ENCODE data around the gene TTC34.
"Not testable (repeated sequence)": the region's sequence is repeated elsewhere in the genome, so short reads cannot be mapped to it uniquely, and the experiment has no call there.

Gene TTC34

GRCh38 chr1:2752503-2752902 lies 49.0 kb downstream of the TTC34 start:
- DNase-seq (ENCODE audit: low spot score); in situ Hi-C loops (cut with MboI; ENCODE audit: low pct_unique_long_range_greater_than_20kb, low sequenced_read_pairs, unreplicated experiment): not testable (repeated sequence)

GRCh38 chr1:2751866-2752265 lies 49.6 kb downstream of the TTC34 start:
- DNase-seq (ENCODE audit: low spot score); in situ Hi-C loops (cut with MboI; ENCODE audit: low pct_unique_long_range_greater_than_20kb, low sequenced_read_pairs, unreplicated experiment): not testable (repeated sequence)

GRCh38 chr1:2750766-2751730 lies 50.4 kb downstream of the TTC34 start:
- in situ Hi-C loops (cut with MboI; ENCODE audit: low pct_unique_long_range_greater_than_20kb, low sequenced_read_pairs, unreplicated experiment); DNase-seq (ENCODE audit: low spot score): not testable (repeated sequence)

DNA sequence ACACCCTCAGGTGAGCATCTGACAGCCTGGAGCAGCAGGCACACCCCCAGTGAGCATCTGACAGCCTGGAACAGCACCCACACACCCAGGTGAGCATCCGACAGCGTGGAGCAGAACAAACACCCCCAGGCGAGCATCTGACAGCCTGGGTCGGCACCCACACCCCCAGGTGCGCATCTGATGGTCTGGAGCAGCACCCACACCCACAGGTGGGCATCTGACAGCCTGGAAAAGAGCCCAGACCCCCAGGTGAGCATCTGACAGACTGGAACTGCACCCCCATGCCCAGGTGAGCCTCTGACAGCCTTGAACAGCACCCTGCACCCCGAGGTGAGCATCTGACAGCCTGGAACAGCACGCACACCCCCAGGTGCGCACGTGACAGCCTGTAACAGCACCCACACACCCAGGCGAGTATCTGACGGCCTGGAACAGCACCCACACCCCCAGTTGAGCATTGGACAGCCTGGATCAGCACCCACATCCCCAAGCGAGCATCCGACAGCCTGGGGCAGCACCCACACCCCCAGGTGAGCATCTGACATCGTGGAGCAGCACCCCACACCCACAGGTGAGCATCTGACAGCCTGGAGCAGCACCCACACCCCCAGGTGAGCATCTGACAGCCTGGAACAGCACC lies 51.3 kb downstream of the TTC34 start:
- in situ Hi-C loops (cut with MboI; ENCODE audit: low pct_unique_long_range_greater_than_20kb, low sequenced_read_pairs, unreplicated experiment); DNase-seq (ENCODE audit: low spot score): not testable (repeated sequence)

GRCh38 chr1:2748626-2749025 lies 52.9 kb downstream of the TTC34 start:
- in situ Hi-C loops (cut with MboI; ENCODE audit: low pct_unique_long_range_greater_than_20kb, low sequenced_read_pairs, unreplicated experiment) = not testable (repeated sequence)

DNA sequence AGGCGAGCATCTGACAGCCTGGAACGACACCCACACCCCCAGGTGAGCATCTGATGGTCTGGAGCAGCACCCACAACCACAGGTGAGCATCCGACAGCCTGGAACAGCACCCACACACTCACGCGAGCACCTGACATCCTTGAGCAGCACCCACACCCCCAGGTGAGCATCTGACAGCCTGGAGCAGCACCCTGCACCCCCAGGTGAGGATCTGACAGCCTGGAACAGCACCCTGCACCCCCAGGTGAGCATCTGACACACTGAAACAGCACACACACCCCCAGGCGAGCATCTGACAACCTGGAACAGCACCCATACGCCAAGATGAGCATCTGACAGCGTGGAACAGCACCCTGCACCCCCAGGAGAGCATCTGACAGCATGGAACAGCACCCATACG lies 106.7 kb downstream of the TTC34 start:
- DNase-seq (ENCODE audit: low spot score); in situ Hi-C loops (cut with MboI; ENCODE audit: low pct_unique_long_range_greater_than_20kb, low sequenced_read_pairs, unreplicated experiment): not testable (repeated sequence)

More at GRCh38 chr1:2748626-2749025, 52.9 kb downstream of the TTC34 start:
- DNase-seq (ENCODE audit: low spot score) = not testable (repeated sequence)

DNA sequence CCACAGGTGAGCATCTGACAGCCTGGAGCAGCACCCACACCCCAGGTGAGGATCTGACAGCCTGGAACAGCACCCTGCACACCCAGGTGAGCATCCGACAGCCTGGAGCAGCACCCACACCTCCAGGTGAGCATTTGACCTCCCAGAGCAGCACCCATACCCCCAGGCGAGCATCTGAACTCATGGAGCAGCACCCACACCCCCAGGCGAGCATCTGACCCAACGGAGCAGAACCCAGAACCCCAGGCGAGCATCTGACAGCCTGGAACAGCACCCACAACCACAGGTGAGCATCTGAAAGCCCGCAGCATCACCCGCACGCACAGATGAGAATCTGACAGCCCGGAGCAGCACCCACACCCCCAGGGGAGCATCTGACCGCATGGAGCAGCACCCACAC lies 111.3 kb downstream of the TTC34 start:
- DNase-seq (ENCODE audit: low spot score); in situ Hi-C loops (cut with MboI; ENCODE audit: low pct_unique_long_range_greater_than_20kb, low sequenced_read_pairs, unreplicated experiment): not testable (repeated sequence)

- in situ Hi-C loops (cut with MboI; ENCODE audit: low pct_unique_long_range_greater_than_20kb, low sequenced_read_pairs, unreplicated experiment); DNase-seq (ENCODE audit: low spot score): not testable (repeated sequence)
Observed at GRCh38 chr1:2688336-2688665, 113.2 kb downstream of the TTC34 start.

- DNase-seq (ENCODE audit: low spot score); in situ Hi-C loops (cut with MboI; ENCODE audit: low pct_unique_long_range_greater_than_20kb, low sequenced_read_pairs, unreplicated experiment): not testable (repeated sequence)
Observed at GRCh38 chr1:2687638-2688335, 113.7 kb downstream of the TTC34 start.

- in situ Hi-C loops (cut with MboI; ENCODE audit: low pct_unique_long_range_greater_than_20kb, low sequenced_read_pairs, unreplicated experiment); DNase-seq (ENCODE audit: low spot score): not testable (repeated sequence)
Observed at GRCh38 chr1:2687174-2687591, 114.3 kb downstream of the TTC34 start.

DNA sequence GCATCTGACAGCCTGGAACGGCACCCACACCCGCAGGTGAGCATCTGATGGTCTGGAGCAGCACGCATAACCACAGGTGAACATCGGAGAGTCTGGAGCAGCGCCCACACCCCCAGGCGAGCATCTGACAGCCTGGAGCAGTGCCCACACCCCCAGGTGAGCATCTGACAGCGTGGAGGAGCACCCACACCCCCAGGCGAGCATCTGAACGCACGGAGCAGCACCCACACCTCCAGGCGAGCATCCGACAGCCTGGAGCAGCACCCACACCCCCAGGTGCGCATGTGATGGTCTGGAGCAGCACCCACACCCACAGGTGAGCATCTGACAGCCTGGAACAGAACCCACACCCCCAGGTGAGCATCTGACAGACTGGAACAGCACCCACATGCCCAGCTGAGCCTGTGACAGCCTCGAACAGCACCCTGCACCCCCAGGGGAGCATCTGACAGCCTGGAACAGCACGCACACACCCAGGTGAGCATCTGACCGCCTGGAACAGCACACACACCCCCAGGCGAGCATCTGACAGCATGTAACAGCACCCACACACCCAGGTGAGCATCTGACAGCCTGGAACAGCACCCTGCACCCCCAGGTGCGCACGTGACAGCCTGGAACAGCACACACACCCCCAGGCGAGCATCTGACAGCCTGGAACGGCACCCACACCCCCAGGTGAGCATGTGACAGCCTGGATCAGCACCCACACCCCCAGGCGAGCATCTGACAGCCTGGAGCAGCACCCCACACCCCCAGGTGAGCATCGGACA lies 115.2 kb downstream of the TTC34 start:
- DNase-seq (ENCODE audit: low spot score); in situ Hi-C loops (cut with MboI; ENCODE audit: low pct_unique_long_range_greater_than_20kb, low sequenced_read_pairs, unreplicated experiment): not testable (repeated sequence)

DNA sequence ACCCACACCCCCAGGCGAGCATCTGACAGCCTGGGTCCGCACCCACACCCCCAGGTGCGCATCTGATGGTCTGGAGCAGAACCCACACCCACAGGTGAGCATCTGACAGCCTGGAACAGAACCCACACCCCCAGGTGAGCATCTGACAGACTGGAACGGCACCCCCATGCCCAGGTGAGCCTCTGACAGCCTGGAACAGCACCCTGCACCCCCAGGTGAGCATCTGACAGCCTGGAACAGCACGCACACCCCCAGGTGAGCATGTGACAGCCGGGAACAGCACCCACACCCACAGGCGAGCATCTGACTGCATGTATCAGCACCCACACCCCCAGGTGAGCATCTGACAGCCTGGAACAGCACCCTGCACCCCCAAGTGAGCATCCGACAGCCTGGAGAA lies 115.8 kb downstream of the TTC34 start:
- DNase-seq (ENCODE audit: low spot score); in situ Hi-C loops (cut with MboI; ENCODE audit: low pct_unique_long_range_greater_than_20kb, low sequenced_read_pairs, unreplicated experiment): not testable (repeated sequence)

DNA sequence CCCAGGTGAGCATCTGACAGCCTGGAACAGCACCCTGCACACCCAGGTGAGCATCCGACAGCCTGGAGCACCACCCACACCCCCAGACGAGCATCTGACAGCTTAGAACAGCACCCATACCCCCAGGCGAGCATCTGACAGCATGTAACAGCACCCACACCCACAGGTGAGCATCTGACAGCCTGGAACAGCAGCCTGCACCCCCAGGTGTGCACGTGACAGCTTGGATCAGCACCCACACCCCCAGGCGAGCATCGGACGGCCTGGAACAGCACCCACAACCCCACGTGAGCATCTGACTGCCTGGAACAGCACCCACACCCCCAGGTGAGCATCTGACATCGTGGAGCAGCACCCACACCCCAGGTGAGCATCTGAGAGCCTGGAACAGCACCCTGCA lies 116.6 kb downstream of the TTC34 start:
- in situ Hi-C loops (cut with MboI; ENCODE audit: low pct_unique_long_range_greater_than_20kb, low sequenced_read_pairs, unreplicated experiment); DNase-seq (ENCODE audit: low spot score): not testable (repeated sequence)

DNA sequence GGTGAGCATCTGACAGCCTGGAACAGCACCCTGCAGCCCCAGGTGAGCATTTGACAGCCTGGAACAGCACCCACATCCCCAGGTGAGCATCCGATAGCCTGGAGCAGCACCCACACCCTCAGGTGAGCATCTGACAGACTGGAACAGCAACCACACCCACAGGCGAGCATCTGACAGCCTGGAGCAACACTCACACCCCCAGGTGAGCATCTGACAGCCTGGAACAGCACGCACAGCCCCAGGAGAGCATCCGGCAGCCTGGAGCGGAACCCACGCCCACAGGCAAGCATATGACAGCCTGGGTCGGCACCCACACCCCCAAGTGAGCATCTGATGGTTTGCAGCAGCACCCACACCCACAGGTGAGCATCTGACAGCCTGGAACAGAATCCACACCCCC lies 117.5 kb downstream of the TTC34 start:
- DNase-seq (ENCODE audit: low spot score); in situ Hi-C loops (cut with MboI; ENCODE audit: low pct_unique_long_range_greater_than_20kb, low sequenced_read_pairs, unreplicated experiment): not testable (repeated sequence)

GRCh38 chr1:2683321-2683741 lies 118.2 kb downstream of the TTC34 start:
- in situ Hi-C loops (cut with MboI; ENCODE audit: low pct_unique_long_range_greater_than_20kb, low sequenced_read_pairs, unreplicated experiment); DNase-seq (ENCODE audit: low spot score): not testable (repeated sequence)

DNA sequence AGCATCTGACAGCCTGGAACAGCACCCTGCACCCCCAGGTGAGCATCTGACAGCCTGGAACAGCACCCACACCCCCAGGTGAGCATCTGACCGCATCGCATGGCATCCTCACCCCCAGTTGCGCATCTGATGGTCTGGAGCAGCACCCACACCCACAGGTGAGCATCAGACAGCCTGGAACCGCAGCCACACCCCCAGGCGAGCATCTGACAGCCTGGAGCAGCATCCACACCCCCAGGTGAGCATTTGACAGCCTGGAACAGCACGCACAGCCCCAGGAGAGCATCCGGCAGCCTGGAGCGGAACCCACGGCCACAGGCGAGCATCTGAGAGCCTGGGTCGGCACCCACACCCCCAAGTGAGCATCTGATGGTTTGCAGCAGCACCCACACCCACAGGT lies 118.6 kb downstream of the TTC34 start:
- DNase-seq (ENCODE audit: low spot score); in situ Hi-C loops (cut with MboI; ENCODE audit: low pct_unique_long_range_greater_than_20kb, low sequenced_read_pairs, unreplicated experiment): not testable (repeated sequence)

DNA sequence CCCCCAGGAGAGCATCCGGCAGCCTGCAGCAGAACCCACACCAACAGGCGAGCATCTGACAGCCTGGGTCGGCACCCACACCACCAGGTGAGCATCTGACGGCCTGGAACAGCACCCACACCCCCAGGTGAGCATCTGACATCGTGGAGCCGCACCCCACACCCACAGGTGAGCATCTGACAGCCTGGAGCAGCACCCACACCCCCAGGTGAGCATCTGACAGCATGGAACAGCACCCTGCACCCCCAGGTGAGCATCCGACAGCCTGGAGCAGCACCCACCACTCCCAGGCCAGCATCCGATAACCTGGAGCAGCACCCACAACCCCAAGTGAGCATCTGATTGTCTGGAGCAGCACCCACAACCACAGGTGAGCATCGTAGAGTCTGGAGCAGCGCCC lies 124.8 kb downstream of the TTC34 start:
- DNase-seq (ENCODE audit: low spot score); in situ Hi-C loops (cut with MboI; ENCODE audit: low pct_unique_long_range_greater_than_20kb, low sequenced_read_pairs, unreplicated experiment): not testable (repeated sequence)

Data from GM13977 (cell line).